ENCODE results near the gene VPREB1. TPM values are rescaled to one million over a fixed set of nuclear protein-coding genes. Genes with fewer than 3 reads are reported as not detected.

Gene VPREB1
- total and polyA plus RNA-seq, 2 of the 4 experiments (the other 2 are of a cell fraction): not detected

DNA sequence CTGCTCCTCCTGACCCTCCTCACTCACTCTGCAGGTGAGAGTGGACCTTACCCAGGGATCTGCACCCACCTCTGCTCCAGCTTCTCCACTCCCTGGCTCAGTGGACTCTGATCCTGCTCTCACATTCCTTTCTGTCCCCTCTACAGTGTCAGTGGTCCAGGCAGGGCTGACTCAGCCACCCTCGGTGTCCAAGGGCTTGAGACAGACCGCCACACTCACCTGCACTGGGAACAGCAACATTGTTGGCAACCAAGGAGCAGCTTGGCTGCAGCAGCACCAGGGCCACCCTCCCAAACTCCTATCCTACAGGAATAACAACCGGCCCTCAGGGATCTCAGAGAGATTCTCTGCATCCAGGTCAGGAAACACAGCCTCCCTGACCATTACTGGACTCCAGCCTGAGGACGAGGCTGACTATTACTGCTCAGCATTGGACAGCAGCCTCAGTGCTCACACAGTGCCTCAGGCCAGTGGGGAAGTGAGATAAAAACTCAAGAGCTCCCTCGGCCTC, 29.7 kb upstream of the VPREB1 start:
- Histone ChIP-seq H2BK5ac (ENCODE audit: low read depth, low read length, poor library complexity, severe bottlenecking) (no peak overlapping the region), H2BK120ac (ENCODE audit: low read depth, low read length) (no peak overlapping the region), H4K5ac (ENCODE audit: low read depth, low read length) (no peak overlapping the region), H2BK20ac (ENCODE audit: low read depth, low read length) (no peak overlapping the region), H3K27me3 (ENCODE audit: control insufficient read depth, insufficient read depth, low read length) (peaks cover 37% of the 10 kb centered on the region), H3K18ac (ENCODE audit: low read depth, low read length) (no peak overlapping the region), H4K91ac (ENCODE audit: insufficient read depth, low read depth, low read length) (no peak overlapping the region), H3K4me2 (ENCODE audit: low read depth, low read length) (no peak overlapping the region), H2BK15ac (ENCODE audit: low read depth, low read length) (no peak overlapping the region), H3K79me1 (ENCODE audit: low read depth in 1 of 2, low read length in 2 of 2) (no peaks in the 10 kb centered on the region), H2AFZ (replicated peaks; ENCODE audit: low read length, poor library complexity) (no peak overlapping the region), H3K9me1 (ENCODE audit: insufficient read depth, low read length) (peaks cover 3% of the 10 kb centered on the region; the same call in 1 of the 2 replicates), H3K4me1 (ENCODE audit: control insufficient read depth, insufficient read depth, low read length) (no peaks in the 10 kb centered on the region), H4K8ac (ENCODE audit: low read depth in 2 of 2, low read length in 2 of 2) (no peak overlapping the region), H3K23ac (ENCODE audit: low read depth, low read length) (no peak overlapping the region), H3K4ac (ENCODE audit: low read depth, low read length) (no peak overlapping the region), H2AK9ac (replicated peaks; ENCODE audit: low read depth, low read length, poor library complexity) (no peak overlapping the region), H3K14ac (replicated peaks; ENCODE audit: low read depth, low read length) (no peak overlapping the region), H3K9ac (ENCODE audit: low read depth, low read length) (no peak overlapping the region), H3K36me3 (ENCODE audit: control insufficient read depth, insufficient read depth, low read length) (no peaks in the 10 kb centered on the region), H3K56ac (ENCODE audit: extremely low read depth, insufficient read depth, low read length) (no peak overlapping the region), H3K27ac (ENCODE audit: insufficient read depth, low read length) (no peak overlapping the region), H4K20me1 (ENCODE audit: insufficient read depth, low read length) (no peaks in the 10 kb centered on the region), H2AK5ac (ENCODE audit: low read depth, low read length) (no peak overlapping the region), H3K4me3 (ENCODE audit: insufficient read depth, low read depth, low read length) (no peak overlapping the region), H3K9me3 (ENCODE audit: control insufficient read depth, insufficient read depth, low read length) (no peaks in the 10 kb centered on the region; the same call in 1 of the 2 replicates)
- DNase-seq (no peak), ATAC-seq (ENCODE audit: low read depth) (no peak)
- dilution Hi-C loops (cut with HindIII; ENCODE audit: low sequenced_read_pairs, unreplicated experiment) (no loop called here), in situ Hi-C loops (cut with MboI; ENCODE audit: low sequenced_read_pairs) (no loop called here), intact Hi-C loops (cut with micrococcal nuclease) (no loop called here)
- ChIA-PET CTCF (no interaction called here), POLR2A (ENCODE audit: unreplicated experiment) (no interaction called here)
- WGBS, 2 experiments (ENCODE audit: extremely low coverage in 2 of 2, insufficient read length in 1 of 2): 45% methylated on average over 2 of the region's 5 CpGs; no CpG with 5 or more reads in 1 of the 2 experiments
- TF ChIP-seq MXI1 (IDR thresholded peaks at IDR 0.05; ENCODE audit: borderline replicate concordance, low read depth, low read length) (no peak), RFX5 (IDR thresholded peaks at IDR 0.05; ENCODE audit: low read depth, low read length) (no peak), CHD1 (IDR thresholded peaks at IDR 0.05; ENCODE audit: low read depth, low read length) (no peak), SMC3 (IDR thresholded peaks at IDR 0.05; ENCODE audit: low read depth, low read length) (no peak), RAD21 (IDR thresholded peaks at IDR 0.05; ENCODE audit: low read length) (no peak), NFE2L2 (IDR thresholded peaks at IDR 0.05; ENCODE audit: low read depth, low read length) (no peak), MAFK (IDR thresholded peaks at IDR 0.05; ENCODE audit: low read depth, low read length) (no peak)
- TF ChIP-seq, protein P1, sequence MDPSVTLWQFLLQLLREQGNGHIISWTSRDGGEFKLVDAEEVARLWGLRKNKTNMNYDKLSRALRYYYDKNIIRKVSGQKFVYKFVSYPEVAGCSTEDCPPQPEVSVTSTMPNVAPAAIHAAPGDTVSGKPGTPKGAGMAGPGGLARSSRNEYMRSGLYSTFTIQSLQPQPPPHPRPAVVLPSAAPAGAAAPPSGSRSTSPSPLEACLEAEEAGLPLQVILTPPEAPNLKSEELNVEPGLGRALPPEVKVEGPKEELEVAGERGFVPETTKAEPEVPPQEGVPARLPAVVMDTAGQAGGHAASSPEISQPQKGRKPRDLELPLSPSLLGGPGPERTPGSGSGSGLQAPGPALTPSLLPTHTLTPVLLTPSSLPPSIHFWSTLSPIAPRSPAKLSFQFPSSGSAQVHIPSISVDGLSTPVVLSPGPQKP (IDR thresholded peaks at IDR 0.05; ENCODE audit: borderline replicate concordance, low read depth, low read length): no peak
- no TSS peak for BruUV-seq (replicated peaks)
